Kidney (tissue), 14 donors: ENCODE measurements around the gene PHF12. TPM values are rescaled to one million over a fixed set of nuclear protein-coding genes. Genes with fewer than 3 reads are reported as not detected.

ENCODE experiments used
- DNase-seq, 5 donors: peaks; one replicate each; pipeline ENCODE4 v3.0.0-alpha.2; 2013 to 2020
- FAIRE-seq: peaks from 2 replicates; lab custom pipeline; 2012; peaks lifted over from hg19 to GRCh38; lab: Jason Lieb, UNC
- H3K27ac ChIP-seq, 2 donors: one replicate each; pipeline ENCODE4 v1.7.0; 2013; ENCODE audit warnings: low read depth in 2 of 2, low read length in 2 of 2, inconsistent platforms in 1 of 2
- H3K27me3 ChIP-seq: one replicate; pipeline ENCODE4 v1.7.1; 2013; ENCODE audit warnings: low read length, inconsistent platforms; ENCODE audit not compliant: control insufficient read depth, insufficient read depth
- H3K36me3 ChIP-seq, 3 donors: one replicate each; pipeline versions ENCODE4 v1.7.0 to v1.7.1; 2013; ENCODE audit warnings: low read length in 3 of 3, control low read depth in 1 of 3, inconsistent platforms in 1 of 3; ENCODE audit not compliant: insufficient read depth in 3 of 3, control insufficient read depth in 2 of 3
- H3K4me1 ChIP-seq, 3 donors: one replicate each; pipeline versions ENCODE4 v1.7.0 to v1.7.1; 2013; ENCODE audit warnings: low read length in 3 of 3, inconsistent platforms in 1 of 3, low read depth in 1 of 3; ENCODE audit not compliant: control insufficient read depth in 2 of 3, insufficient read depth in 2 of 3
- H3K4me3 ChIP-seq, 3 donors: one replicate each; pipeline versions ENCODE4 v1.7.0 to v1.8.1; 2013; ENCODE audit warnings: low read length in 3 of 3, control low read depth in 1 of 3, inconsistent platforms in 1 of 3
- H3K9ac ChIP-seq, 3 donors: one replicate each; pipeline versions ENCODE4 v1.7.0 to v1.7.1; 2013; ENCODE audit warnings: low read length in 3 of 3, control low read depth in 1 of 3, inconsistent platforms in 1 of 3
- H3K9me3 ChIP-seq, 3 donors: one replicate each; pipeline versions ENCODE4 v1.7.0 to v1.7.1; 2013; ENCODE audit warnings: low read length in 3 of 3, control low read depth in 1 of 3, inconsistent platforms in 1 of 3; ENCODE audit not compliant: control insufficient read depth in 2 of 3, insufficient read depth in 1 of 3
- intact Hi-C: fragments of 100-400 bp; cut with DNase I; formaldehyde crosslinking; loops from one replicate; pipeline ENCODE4 v1.11.1; 2022
- polyA plus RNA-seq: library from polyadenylated mRNA; stranded (reverse); fragments of 350-450 nt; fragmentation: Illumina TruSeq; extraction: RNeasy Lipid Tissue Mini Kit (QIAGEN cat#74804); gene quantifications from one replicate; pipeline ENCODE4 v1.2.3, GENCODE V29; 2014; ENCODE audit warnings: low read depth, low replicate concordance; ENCODE audit not compliant: insufficient read depth
- total RNA-seq: library from RNA; stranded (reverse); fragmentation: NEBNext Ultra II Directional; extraction: Animal tissue kit (Norgen Biotek cat#: 25700); gene quantifications from one replicate; pipeline ENCODE4 v1.2.1, GENCODE V29; 2021
- TF ChIP-seq, protein P1 (sequence below): IDR thresholded peaks from 3 replicates; pipeline ENCODE4 v1.5.1; 2012; ENCODE audit warnings: mild to moderate bottlenecking, moderate library complexity, borderline replicate concordance; ENCODE audit not compliant: insufficient read depth; ENCODE audit errors: extremely low read depth
- donor health status: control.
- donor health status: control.
- donor health status: control.
- donor health status: control.
- donor health status: control.
- donor health status: DM: yes; HTN: yes; CAD: no.
- donor health status: Normal renal cell carcinoma (clear cell type).

Gene PHF12
- total and polyA plus RNA-seq, 2 donors from 2014 or later = 8.8 to 50.4 TPM

DNA sequence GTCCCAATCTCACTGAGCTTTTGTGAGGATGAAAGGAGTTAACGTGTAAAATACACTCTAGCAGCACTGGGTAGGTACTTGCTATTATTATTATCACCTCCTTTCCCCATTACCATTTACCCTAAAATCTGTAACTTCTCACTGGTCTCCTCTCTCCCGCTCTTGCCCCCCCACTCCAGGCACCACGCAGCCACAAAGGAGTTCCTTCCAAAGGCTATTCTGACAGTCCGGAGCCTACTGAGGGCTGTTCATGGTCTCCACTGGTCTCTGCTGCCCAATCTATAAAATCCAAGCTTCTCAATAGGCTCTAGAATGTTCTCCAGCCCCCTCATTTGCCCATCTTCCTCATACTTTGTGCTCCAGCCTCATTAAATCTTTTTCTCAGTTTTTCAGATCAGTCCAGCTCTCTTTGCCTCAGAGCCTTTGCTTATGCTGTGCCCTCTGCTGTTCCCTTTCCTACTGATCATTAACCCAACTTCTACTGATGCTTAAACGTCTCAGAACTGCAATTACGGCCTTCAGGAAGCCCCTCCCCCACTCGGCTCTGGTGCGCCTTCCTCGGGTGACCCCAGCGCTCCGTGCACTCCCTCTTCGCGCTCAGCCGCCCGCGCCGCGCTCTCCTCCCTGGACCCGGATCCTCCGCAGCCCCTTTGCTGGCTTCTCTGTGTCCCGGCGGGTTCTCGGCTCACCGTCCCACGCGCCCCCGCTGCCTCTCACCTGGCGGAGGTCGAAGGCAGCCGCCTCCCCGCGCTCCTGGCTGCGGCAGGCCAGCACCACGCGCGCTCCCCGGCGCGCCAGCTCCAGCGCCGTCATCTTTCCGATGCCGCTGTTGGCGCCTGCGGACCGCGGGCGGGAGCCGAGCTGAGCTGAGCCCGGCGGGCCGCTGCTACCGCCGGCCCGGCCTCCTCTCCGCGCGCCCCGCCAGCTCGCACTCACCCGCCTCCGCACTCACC lies 49.2 kb downstream of the PHF12 start:
- Histone ChIP-seq H3K4me3 (peak overlapping the region; percentile 41 to 70 (median 61)), H3K9ac (peak overlapping the region in 2 of 3 donors; percentile 32 to 75), H3K27me3 (no peaks in the 10 kb centered on the region), H3K4me1 (peaks cover 0 to 24% (median 9%) of the 10 kb centered on the region in 3 donors), H3K36me3 (peaks cover 0 to 13% (median 7%) of the 10 kb centered on the region in 3 donors), H3K27ac (peak overlapping the region; percentile 84), H3K9me3 (no peaks in the 10 kb centered on the region)
- TF ChIP-seq, protein P1, sequence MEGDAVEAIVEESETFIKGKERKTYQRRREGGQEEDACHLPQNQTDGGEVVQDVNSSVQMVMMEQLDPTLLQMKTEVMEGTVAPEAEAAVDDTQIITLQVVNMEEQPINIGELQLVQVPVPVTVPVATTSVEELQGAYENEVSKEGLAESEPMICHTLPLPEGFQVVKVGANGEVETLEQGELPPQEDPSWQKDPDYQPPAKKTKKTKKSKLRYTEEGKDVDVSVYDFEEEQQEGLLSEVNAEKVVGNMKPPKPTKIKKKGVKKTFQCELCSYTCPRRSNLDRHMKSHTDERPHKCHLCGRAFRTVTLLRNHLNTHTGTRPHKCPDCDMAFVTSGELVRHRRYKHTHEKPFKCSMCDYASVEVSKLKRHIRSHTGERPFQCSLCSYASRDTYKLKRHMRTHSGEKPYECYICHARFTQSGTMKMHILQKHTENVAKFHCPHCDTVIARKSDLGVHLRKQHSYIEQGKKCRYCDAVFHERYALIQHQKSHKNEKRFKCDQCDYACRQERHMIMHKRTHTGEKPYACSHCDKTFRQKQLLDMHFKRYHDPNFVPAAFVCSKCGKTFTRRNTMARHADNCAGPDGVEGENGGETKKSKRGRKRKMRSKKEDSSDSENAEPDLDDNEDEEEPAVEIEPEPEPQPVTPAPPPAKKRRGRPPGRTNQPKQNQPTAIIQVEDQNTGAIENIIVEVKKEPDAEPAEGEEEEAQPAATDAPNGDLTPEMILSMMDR = no peak
- intact Hi-C loops = no loop called here
- FAIRE-seq = no peak
- peak; percentile 78 to 87 (median 87) for DNase-seq

GRCh38 chr17:28900986-28901726 lies 50.2 kb downstream of the PHF12 start:
- Histone ChIP-seq H3K27me3 (no peaks in the 10 kb centered on the region), H3K27ac (no peak overlapping the region), H3K36me3 (peaks cover 0 to 3% (median 0%) of the 10 kb centered on the region in 3 donors), H3K9ac (peak overlapping the region in 1 of 3 donors; percentile 75), H3K4me1 (peaks cover 0 to 25% (median 11%) of the 10 kb centered on the region in 3 donors), H3K9me3 (no peaks in the 10 kb centered on the region), H3K4me3 (peak overlapping the region in 1 of 3 donors; percentile 41)
- TF ChIP-seq, protein P1 = no peak
- intact Hi-C loops = no loop called here
- FAIRE-seq (no peak), DNase-seq (peak in 1 of 5 donors; percentile 55)

DNA sequence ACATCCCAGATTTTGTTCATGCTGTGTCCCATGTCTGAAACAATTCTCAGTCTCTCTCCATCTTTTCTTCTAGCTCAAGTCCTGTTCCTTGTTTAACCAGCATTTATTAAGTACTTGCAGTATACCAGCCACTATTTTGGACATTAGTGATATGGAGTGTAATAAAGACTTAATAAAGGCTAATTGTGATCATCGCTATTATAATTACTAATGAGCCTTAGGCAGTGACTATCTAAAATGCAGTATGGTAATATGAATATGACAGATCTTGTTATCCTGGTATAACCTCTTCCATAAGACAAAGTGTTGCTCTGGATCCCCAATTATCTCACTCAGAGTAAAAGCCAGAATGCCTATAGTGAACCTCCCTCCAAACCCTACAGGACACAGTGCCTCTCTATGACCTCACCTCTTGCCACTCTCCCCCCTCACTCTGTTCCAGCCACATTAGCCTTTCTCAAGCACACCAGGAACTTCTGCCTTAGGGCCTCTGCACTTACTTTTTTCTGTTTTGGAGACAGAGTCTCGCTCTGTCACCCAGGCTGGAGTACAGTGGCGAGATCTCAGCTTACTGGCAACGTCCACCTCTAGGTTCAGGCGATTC lies 52.0 kb downstream of the PHF12 start:
- H3K9ac ChIP-seq = no peak overlapping the region
- no peak overlapping the region for H3K27ac ChIP-seq
- FAIRE-seq = no peak
- TF ChIP-seq, protein P1 = no peak
- no peaks in the 10 kb centered on the region for H3K36me3 ChIP-seq
- no peaks in the 10 kb centered on the region for H3K9me3 ChIP-seq
- peaks cover 0 to 30% (median 16%) of the 10 kb centered on the region in 3 donors for H3K4me1 ChIP-seq
- intact Hi-C loops = no loop called here
- H3K27me3 ChIP-seq = no peaks in the 10 kb centered on the region
- H3K4me3 ChIP-seq = no peak overlapping the region
- DNase-seq = no peak
